ENCODE results near the gene LZTS3. TPM values are rescaled to one million over a fixed set of nuclear protein-coding genes. Genes with fewer than 3 reads are reported as not detected.

The LZTS3 gene
- total RNA-seq, 1 experiment from 2014 or later: 4.5 TPM

GRCh38 chr20:3137492-3137891, 35.9 kb downstream of the LZTS3 start:
- H3K9me3 Mint-ChIP-seq (ENCODE audit: unreplicated experiment): no peaks in the 10 kb centered on the region
- no peak for TF ChIP-seq CTCF (IDR thresholded peaks at IDR 0.05; ENCODE audit: insufficient read depth in 1 of 2, low read depth in 1 of 2, low read length in 1 of 2, severe bottlenecking in 1 of 2, unreplicated experiment in 1 of 2)
- H3K36me3 ChIP-seq (ENCODE audit: control insufficient read depth, insufficient read depth, low read length): no peaks in the 10 kb centered on the region
- no peak overlapping the region for H3K4me3 ChIP-seq (ENCODE audit: low read depth, low read length)
- no peaks in the 10 kb centered on the region for H3K27me3 Mint-ChIP-seq (ENCODE audit: insufficient read depth, unreplicated experiment)
- peaks cover 1% of the 10 kb centered on the region for H3K36me3 Mint-ChIP-seq (ENCODE audit: insufficient read depth, unreplicated experiment)
- H3K4me3 Mint-ChIP-seq (ENCODE audit: unreplicated experiment): no peak overlapping the region
- H3K9me3 ChIP-seq: no peaks in the 10 kb centered on the region
- no peaks in the 10 kb centered on the region for H3K27me3 ChIP-seq (replicated peaks; ENCODE audit: control insufficient read depth, insufficient read depth, low read length)
- DNase-seq: no peak
- CTCF ChIA-PET: no interaction called here
- H3K4me1 ChIP-seq: no peaks in the 10 kb centered on the region
- POLR2A ChIA-PET: no interaction called here
- no peaks in the 10 kb centered on the region for H3K4me1 Mint-ChIP-seq (ENCODE audit: low read depth, unreplicated experiment)
- intact Hi-C loops (cut with micrococcal nuclease; ENCODE audit: unreplicated experiment): no loop called here
- H3K27ac Mint-ChIP-seq (ENCODE audit: unreplicated experiment): no peak overlapping the region
- BruUV-seq (replicated peaks): no TSS peak

GRCh38 chr20:3135507-3136070, 37.8 kb downstream of the LZTS3 start:
- ChIA-PET POLR2A (no interaction called here), CTCF (no interaction called here)
- TF ChIP-seq CTCF (IDR thresholded peaks at IDR 0.05; ENCODE audit: insufficient read depth in 1 of 2, low read depth in 1 of 2, low read length in 1 of 2, severe bottlenecking in 1 of 2, unreplicated experiment in 1 of 2): no peak
- H3K27me3 ChIP-seq (replicated peaks; ENCODE audit: control insufficient read depth, insufficient read depth, low read length): no peaks in the 10 kb centered on the region
- Mint-ChIP-seq H3K36me3 (ENCODE audit: insufficient read depth, unreplicated experiment) (no peaks in the 10 kb centered on the region), H3K27me3 (ENCODE audit: insufficient read depth, unreplicated experiment) (no peaks in the 10 kb centered on the region), H3K27ac (ENCODE audit: unreplicated experiment) (no peak overlapping the region), H3K9me3 (ENCODE audit: unreplicated experiment) (no peaks in the 10 kb centered on the region), H3K4me1 (ENCODE audit: low read depth, unreplicated experiment) (no peaks in the 10 kb centered on the region), H3K4me3 (ENCODE audit: unreplicated experiment) (no peak overlapping the region)
- no peak for DNase-seq
- BruUV-seq (replicated peaks): no TSS peak
- no peaks in the 10 kb centered on the region for H3K9me3 ChIP-seq
- intact Hi-C loops (cut with micrococcal nuclease; ENCODE audit: unreplicated experiment): no loop called here
- no peaks in the 10 kb centered on the region for H3K4me1 ChIP-seq
- no peak overlapping the region for H3K4me3 ChIP-seq (ENCODE audit: low read depth, low read length)
- no peaks in the 10 kb centered on the region for H3K36me3 ChIP-seq (ENCODE audit: control insufficient read depth, insufficient read depth, low read length)

GRCh38 chr20:3134151-3134550, 39.2 kb downstream of the LZTS3 start:
- Mint-ChIP-seq H3K36me3 (ENCODE audit: insufficient read depth, unreplicated experiment) (no peaks in the 10 kb centered on the region), H3K4me1 (ENCODE audit: low read depth, unreplicated experiment) (no peaks in the 10 kb centered on the region), H3K27me3 (ENCODE audit: insufficient read depth, unreplicated experiment) (no peaks in the 10 kb centered on the region), H3K27ac (ENCODE audit: unreplicated experiment) (no peak overlapping the region), H3K9me3 (ENCODE audit: unreplicated experiment) (no peaks in the 10 kb centered on the region), H3K4me3 (ENCODE audit: unreplicated experiment) (no peak overlapping the region)
- intact Hi-C loops (cut with micrococcal nuclease; ENCODE audit: unreplicated experiment): no loop called here
- POLR2A ChIA-PET: interaction anchor here (0.7 kb wide), 1 partner anchor 300 kb away, joined by 3 read pairs; no protein-coding TSS in a partner anchor
- Histone ChIP-seq H3K27me3 (replicated peaks; ENCODE audit: control insufficient read depth, insufficient read depth, low read length) (no peaks in the 10 kb centered on the region), H3K4me3 (ENCODE audit: low read depth, low read length) (no peak overlapping the region), H3K9me3 (no peaks in the 10 kb centered on the region), H3K4me1 (no peaks in the 10 kb centered on the region), H3K36me3 (ENCODE audit: control insufficient read depth, insufficient read depth, low read length) (no peaks in the 10 kb centered on the region)
- BruUV-seq (replicated peaks): no TSS peak
- DNase-seq: no peak
- CTCF ChIA-PET: no interaction called here
- no peak for TF ChIP-seq CTCF (IDR thresholded peaks at IDR 0.05; ENCODE audit: insufficient read depth in 1 of 2, low read depth in 1 of 2, low read length in 1 of 2, severe bottlenecking in 1 of 2, unreplicated experiment in 1 of 2)
